Lower leg skin (tissue), 4 donors: ENCODE results near the gene WIPI1. TPM values are rescaled to one million over a fixed set of nuclear protein-coding genes. Genes with fewer than 3 reads are reported as not detected.

Source experiments
- DNase-seq, 2 donors: peaks; one replicate each; pipeline ENCODE4 v3.0.0-alpha.2; 2019; ENCODE audit warnings: low spot score in 2 of 2
- H3K4me3 ChIP-seq: fragments of 200-600 bp; sonication (generic); 2 replicates; pipeline ENCODE4 v1.5.1; 2017; ENCODE audit warnings: mild to moderate bottlenecking, low read depth; ENCODE audit not compliant: poor library complexity, severe bottlenecking
- CTCF ChIP-seq, 3 donors: fragments of 450-650 bp; IDR thresholded peaks; one replicate each; pipeline ENCODE4 v1.5.1; 2016; ENCODE audit warnings: antibody characterized with exemption in 3 of 3, mild to moderate bottlenecking in 3 of 3, moderate library complexity in 2 of 3
- POLR2A ChIP-seq, 2 donors: fragments of 450-650 bp; IDR thresholded peaks; one replicate each; pipeline ENCODE4 v1.6.1; 2016 to 2017; ENCODE audit warnings: antibody characterized with exemption in 2 of 2, mild to moderate bottlenecking in 1 of 2, moderate library complexity in 1 of 2
- WGBS, 2 donors: methylation state at CpG; one replicate each; pipeline ENCODE4 v1.1.5; 2018; 5-methylcytosine and 5-hydroxymethylcytosine counted together
- intact Hi-C: fragments of 100-400 bp; cut with DNase I; formaldehyde crosslinking; loops from one replicate; pipeline ENCODE4 v1.15.0; 2023; ENCODE audit warnings: low total_unique reads
- total RNA-seq, 4 donors: library from RNA; depleted of rRNA; stranded (reverse); fragments of >200 nt; gene quantifications; one replicate each; pipeline ENCODE4 v1.1.0, GENCODE V29; 2016

Gene WIPI1
- total RNA-seq, 4 donors from 2014 or later: 21.7 to 64.3 (median 38.2) TPM

GRCh38 chr17:68455901-68456338 lies 1.4 kb downstream of the WIPI1 start:
- no peak for TF ChIP-seq POLR2A (IDR thresholded peaks at IDR 0.05)
- no peak for TF ChIP-seq CTCF (IDR thresholded peaks at IDR 0.05)
- no peak overlapping the region for H3K4me3 ChIP-seq
- intact Hi-C loops: no loop called here
- DNase-seq: no peak
- 26 to 39% methylated on average over 4 of the region's 4 CpGs for WGBS, 2 donors

- no peak for DNase-seq
- H3K4me3 ChIP-seq: no peak overlapping the region
- TF ChIP-seq CTCF (IDR thresholded peaks at IDR 0.05) (no peak), POLR2A (IDR thresholded peaks at IDR 0.05) (no peak)
- WGBS, 2 donors: 83 to 89% methylated on average over 5 of the region's 5 CpGs
- intact Hi-C loops: no loop called here
Measured at GRCh38 chr17:68453991-68454665, 3.2 kb downstream of the WIPI1 start.

- no peak overlapping the region for H3K4me3 ChIP-seq
- WGBS, 2 donors: 46% methylated on average over 6 of the region's 6 CpGs
- no peak for DNase-seq
- TF ChIP-seq CTCF (IDR thresholded peaks at IDR 0.05) (no peak), POLR2A (IDR thresholded peaks at IDR 0.05) (no peak)
- intact Hi-C loops: no loop called here
Measured at GRCh38 chr17:68452724-68453290, 4.5 kb downstream of the WIPI1 start.

GRCh38 chr17:68451670-68452354 lies 5.5 kb downstream of the WIPI1 start:
- intact Hi-C loops: no loop called here

GRCh38 chr17:68450801-68451200 lies 6.5 kb downstream of the WIPI1 start:
- WGBS, 2 donors: 88 to 94% methylated on average over 14 of the region's 14 CpGs
- DNase-seq: peak in 1 of 2 donors; percentile 86
- no peak overlapping the region for H3K4me3 ChIP-seq
- intact Hi-C loops: no loop called here
- TF ChIP-seq POLR2A (IDR thresholded peaks at IDR 0.05) (no peak), CTCF (IDR thresholded peaks at IDR 0.05) (no peak)

More at GRCh38 chr17:68451670-68452354, 5.5 kb downstream of the WIPI1 start:
- TF ChIP-seq CTCF (IDR thresholded peaks at IDR 0.05): no peak
- no peak for TF ChIP-seq POLR2A (IDR thresholded peaks at IDR 0.05)
- H3K4me3 ChIP-seq: no peak overlapping the region
- no peak for DNase-seq
- WGBS, 2 donors: 88 to 92% methylated on average over 5 of the region's 5 CpGs
